Tibial artery (tissue), 4 donors: ENCODE data around the gene PEX6.

ENCODE experiments used
- DNase-seq, 2 donors: peaks; one replicate each; pipeline ENCODE4 v3.0.0-alpha.2; 2019
- H3K27ac ChIP-seq, 2 donors: fragments of 200-600 bp; sonication (generic) in 1 of 2; 1 replicate in 1 of 2; 2 replicates in 1 of 2; pipeline ENCODE4 v1.5.1; 2018 to 2019; ENCODE audit warnings: mild to moderate bottlenecking in 1 of 2
- H3K27me3 ChIP-seq, 2 donors: fragments of 200-600 bp; sonication (generic) in 1 of 2; one replicate each; pipeline versions ENCODE4 v1.5.1 to v1.6.0; 2016 to 2019
- H3K36me3 ChIP-seq, 3 donors: fragments of 200-600 bp; sonication (generic) in 2 of 3; one replicate each; pipeline ENCODE4 v1.5.1; 2016 to 2019; ENCODE audit warnings: mild to moderate bottlenecking in 2 of 3
- H3K4me1 ChIP-seq, 4 donors: fragments of 200-600 bp; sonication (generic) in 2 of 4; 1 replicate in 3 of 4; 2 replicates in 1 of 4; pipeline ENCODE4 v1.5.1; 2016 to 2019
- H3K4me3 ChIP-seq, 2 donors: fragments of 200-600 bp; sonication (generic) in 1 of 2; 1 replicate in 1 of 2; 2 replicates in 1 of 2; pipeline ENCODE4 v1.5.1; 2018 to 2019; ENCODE audit warnings: mild to moderate bottlenecking in 2 of 2
- H3K9me3 ChIP-seq, 3 donors: fragments of 200-600 bp; sonication (generic) in 1 of 3; one replicate each; pipeline ENCODE4 v1.5.1; 2016 to 2019
- intact Hi-C: fragments of 100-400 bp; cut with DNase I; formaldehyde crosslinking; loops from one replicate; pipeline ENCODE4 v1.15.0; 2023; ENCODE audit warnings: low total_unique reads
- TF ChIP-seq, protein P1 (sequence below), 2 experiments: fragments of 200-600 bp in 1 of 2; fragments of 450-650 bp in 1 of 2; IDR thresholded peaks; one replicate each; pipeline ENCODE4 v1.5.1; 2017 to 2019; ENCODE audit warnings: antibody characterized with exemption in 2 of 2, mild to moderate bottlenecking in 1 of 2, moderate library complexity in 1 of 2

The PEX6 gene

GRCh38 chr6:43020847-43021246 is 41.9 kb upstream of the PEX6 start:
- no peaks in the 10 kb centered on the region for H3K27me3 ChIP-seq
- intact Hi-C loops: no loop called here
- H3K36me3 ChIP-seq: peaks cover 23 to 45% (median 43%) of the 10 kb centered on the region in 3 donors
- peak overlapping the region; percentile 86 to 90 for H3K4me3 ChIP-seq
- no peaks in the 10 kb centered on the region for H3K9me3 ChIP-seq
- H3K4me1 ChIP-seq: peaks cover 0 to 53% (median 37%) of the 10 kb centered on the region in 4 donors
- TF ChIP-seq, protein P1, sequence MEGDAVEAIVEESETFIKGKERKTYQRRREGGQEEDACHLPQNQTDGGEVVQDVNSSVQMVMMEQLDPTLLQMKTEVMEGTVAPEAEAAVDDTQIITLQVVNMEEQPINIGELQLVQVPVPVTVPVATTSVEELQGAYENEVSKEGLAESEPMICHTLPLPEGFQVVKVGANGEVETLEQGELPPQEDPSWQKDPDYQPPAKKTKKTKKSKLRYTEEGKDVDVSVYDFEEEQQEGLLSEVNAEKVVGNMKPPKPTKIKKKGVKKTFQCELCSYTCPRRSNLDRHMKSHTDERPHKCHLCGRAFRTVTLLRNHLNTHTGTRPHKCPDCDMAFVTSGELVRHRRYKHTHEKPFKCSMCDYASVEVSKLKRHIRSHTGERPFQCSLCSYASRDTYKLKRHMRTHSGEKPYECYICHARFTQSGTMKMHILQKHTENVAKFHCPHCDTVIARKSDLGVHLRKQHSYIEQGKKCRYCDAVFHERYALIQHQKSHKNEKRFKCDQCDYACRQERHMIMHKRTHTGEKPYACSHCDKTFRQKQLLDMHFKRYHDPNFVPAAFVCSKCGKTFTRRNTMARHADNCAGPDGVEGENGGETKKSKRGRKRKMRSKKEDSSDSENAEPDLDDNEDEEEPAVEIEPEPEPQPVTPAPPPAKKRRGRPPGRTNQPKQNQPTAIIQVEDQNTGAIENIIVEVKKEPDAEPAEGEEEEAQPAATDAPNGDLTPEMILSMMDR (IDR thresholded peaks at IDR 0.05): no peak
- H3K27ac ChIP-seq: peak overlapping the region; percentile 86 to 87
- DNase-seq: no peak

- H3K9me3 ChIP-seq: no peaks in the 10 kb centered on the region
- no peak overlapping the region for H3K4me3 ChIP-seq
- DNase-seq: no peak
- no peaks in the 10 kb centered on the region for H3K27me3 ChIP-seq
- TF ChIP-seq, protein P1 (IDR thresholded peaks at IDR 0.05): no peak
- peak overlapping the region in 1 of 2 donors; percentile 86 for H3K27ac ChIP-seq
- intact Hi-C loops: no loop called here
- peaks cover 0 to 60% (median 43%) of the 10 kb centered on the region in 4 donors for H3K4me1 ChIP-seq
- peaks cover 16 to 38% (median 36%) of the 10 kb centered on the region in 3 donors for H3K36me3 ChIP-seq
Measured at GRCh38 chr6:43020052-43020705, 41.2 kb upstream of the PEX6 start.

DNA sequence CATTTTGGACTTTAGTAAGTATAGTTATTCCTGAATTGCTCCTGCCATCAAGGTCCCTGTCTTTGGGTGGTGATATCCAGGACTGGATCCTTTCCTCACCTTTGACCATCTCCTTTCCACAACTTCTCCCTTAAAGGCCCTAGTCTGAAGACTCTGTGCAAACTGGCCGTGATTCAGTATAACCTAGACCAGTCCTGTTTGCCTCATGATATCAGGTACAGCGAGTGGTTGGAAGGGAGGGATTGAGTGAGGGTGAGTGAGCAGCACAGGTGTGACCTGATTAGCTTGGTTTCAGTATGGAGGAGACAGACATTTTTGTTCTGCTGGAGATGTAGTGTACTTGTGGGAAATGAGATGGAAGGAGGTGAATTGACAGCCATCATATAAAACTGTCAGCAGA is 40.2 kb upstream of the PEX6 start:
- Histone ChIP-seq H3K27ac (no peak overlapping the region), H3K36me3 (peaks cover 14 to 31% (median 29%) of the 10 kb centered on the region in 3 donors), H3K4me1 (peaks cover 0 to 64% (median 47%) of the 10 kb centered on the region in 4 donors), H3K4me3 (no peak overlapping the region), H3K27me3 (no peaks in the 10 kb centered on the region), H3K9me3 (no peaks in the 10 kb centered on the region)
- intact Hi-C loops: no loop called here
- TF ChIP-seq, protein P1 (IDR thresholded peaks at IDR 0.05): no peak
- DNase-seq: no peak

GRCh38 chr6:43016943-43017334 is 38.0 kb upstream of the PEX6 start:
- DNase-seq: no peak
- no peaks in the 10 kb centered on the region for H3K9me3 ChIP-seq
- H3K27ac ChIP-seq: peak overlapping the region in 1 of 2 donors; percentile 45
- intact Hi-C loops: no loop called here
- no peak overlapping the region for H3K4me3 ChIP-seq
- H3K36me3 ChIP-seq: peaks cover 14 to 34% (median 30%) of the 10 kb centered on the region in 3 donors
- peaks cover 0 to 58% (median 44%) of the 10 kb centered on the region in 4 donors for H3K4me1 ChIP-seq
- TF ChIP-seq, protein P1 (IDR thresholded peaks at IDR 0.05): no peak
- no peaks in the 10 kb centered on the region for H3K27me3 ChIP-seq

DNA sequence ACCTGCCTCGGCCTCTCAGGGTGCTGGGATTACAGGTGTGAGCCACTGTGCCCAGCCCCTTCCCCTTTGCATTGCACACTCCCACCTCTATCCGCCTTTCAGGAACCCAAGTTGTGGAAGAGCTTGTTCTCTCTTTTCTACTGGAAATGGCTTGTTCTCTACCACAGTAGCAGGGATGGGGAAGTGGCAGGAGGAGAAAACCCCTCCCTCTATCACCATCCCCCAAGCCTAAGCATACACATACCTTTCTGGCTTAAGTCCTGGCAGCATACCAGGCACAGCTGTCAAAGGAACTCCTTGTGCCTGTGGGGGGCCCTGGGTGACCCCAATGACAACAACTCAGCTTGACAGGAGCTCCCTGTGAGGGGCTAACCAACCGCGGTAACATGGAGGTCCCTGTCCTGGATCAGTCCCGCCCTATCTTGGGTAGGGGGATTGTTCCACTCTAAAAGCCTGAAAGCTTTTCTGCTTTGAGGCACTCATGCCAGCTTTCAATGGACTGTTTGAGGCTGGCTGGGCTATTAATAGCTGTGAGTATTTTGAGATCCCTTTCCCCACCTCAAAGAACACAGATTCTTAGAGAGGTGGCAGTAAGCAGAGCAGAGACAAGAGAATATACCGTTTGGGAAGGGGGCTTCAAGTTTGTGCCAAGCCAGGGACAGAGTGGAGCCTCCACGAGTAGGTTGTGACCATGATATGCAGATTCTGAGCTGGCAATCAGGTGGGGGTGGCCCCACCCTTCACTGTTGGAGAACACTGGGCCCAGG is 37.4 kb upstream of the PEX6 start:
- peak overlapping the region in 1 of 2 donors; percentile 45 for H3K27ac ChIP-seq
- TF ChIP-seq, protein P1 (IDR thresholded peaks at IDR 0.05): no peak
- peaks cover 0 to 58% (median 45%) of the 10 kb centered on the region in 4 donors for H3K4me1 ChIP-seq
- intact Hi-C loops: no loop called here
- no peak for DNase-seq
- no peaks in the 10 kb centered on the region for H3K27me3 ChIP-seq
- H3K4me3 ChIP-seq: no peak overlapping the region
- peaks cover 19 to 40% (median 36%) of the 10 kb centered on the region in 3 donors for H3K36me3 ChIP-seq
- no peaks in the 10 kb centered on the region for H3K9me3 ChIP-seq
